Spinal cord (tissue), 10 donors: Measurements from ENCODE around the gene DNASE2B. TPM values are rescaled to one million over a fixed set of nuclear protein-coding genes. Genes with fewer than 3 reads are reported as not detected.

Experiments
- DNase-seq, 6 donors: peaks; one replicate each; pipeline versions ENCODE4 v3.0.0 to v3.0.0-alpha.2; 2013 to 2015; ENCODE audit warnings: low spot score in 6 of 6, low read depth in 4 of 6
- H3K27ac ChIP-seq: one replicate; pipeline ENCODE4 v1.5.1; 2013; ENCODE audit warnings: low read depth, low read length, control low read depth
- H3K27me3 ChIP-seq: one replicate; pipeline ENCODE4 v1.6.1; 2013; ENCODE audit warnings: low read length; ENCODE audit not compliant: control insufficient read depth, insufficient read depth
- H3K36me3 ChIP-seq: one replicate; pipeline ENCODE4 v1.6.1; 2013; ENCODE audit warnings: low read length; ENCODE audit not compliant: control insufficient read depth, insufficient read depth
- H3K4me1 ChIP-seq: one replicate; pipeline ENCODE4 v1.6.1; 2013; ENCODE audit warnings: low read length; ENCODE audit not compliant: control insufficient read depth, insufficient read depth
- H3K4me3 ChIP-seq: one replicate; pipeline ENCODE4 v1.5.1; 2013; ENCODE audit warnings: low read depth, low read length, control low read depth
- H3K9me3 ChIP-seq: one replicate; pipeline ENCODE4 v1.6.1; 2013; ENCODE audit warnings: low read length; ENCODE audit not compliant: control insufficient read depth, insufficient read depth
- WGBS: methylation state at CpG from one replicate; pipeline ENCODE4 v1.1.5; 2013; ENCODE audit warnings: missing lambda C conversion rate; ENCODE audit not compliant: insufficient coverage; 5-methylcytosine and 5-hydroxymethylcytosine counted together
- polyA plus RNA-seq, 2 donors: library from polyadenylated mRNA; unstranded; fragments of 120-200 nt; gene quantifications; one replicate each; pipeline ENCODE4 v1.2.1, GENCODE V29; 2013; ENCODE audit not compliant: insufficient read length in 2 of 2
- total RNA-seq, 2 donors: library from RNA; depleted of rRNA in 1 of 2; stranded (reverse); fragments of 120-200 nt in 1 of 2; fragments of >200 nt in 1 of 2; gene quantifications; one replicate each; pipeline versions ENCODE4 v1.2.3 to v1.2.4, GENCODE V29; 2013 to 2014
- donor health status: healthy.

DNASE2B gene
- total and polyA plus RNA-seq, 4 donors = 0.17 to 0.68 (median 0.22) TPM; not detected in 1

GRCh38 chr1:84370831-84371394 is 27.4 kb upstream of the DNASE2B start:
- Histone ChIP-seq H3K4me3 (no peak overlapping the region), H3K9me3 (no peaks in the 10 kb centered on the region), H3K36me3 (no peaks in the 10 kb centered on the region), H3K4me1 (no peaks in the 10 kb centered on the region), H3K27ac (no peak overlapping the region), H3K27me3 (no peaks in the 10 kb centered on the region)
- 61% methylated on average over 3 of the region's 4 CpGs for WGBS
- no peak for DNase-seq

- H3K27ac ChIP-seq = no peak overlapping the region
- no peak overlapping the region for H3K4me3 ChIP-seq
- no peaks in the 10 kb centered on the region for H3K4me1 ChIP-seq
- DNase-seq = no peak
- no peaks in the 10 kb centered on the region for H3K9me3 ChIP-seq
- no peaks in the 10 kb centered on the region for H3K36me3 ChIP-seq
- H3K27me3 ChIP-seq = no peaks in the 10 kb centered on the region
- WGBS = 0% methylated on average over 1 of the region's 2 CpGs
Observed at GRCh38 chr1:84373436-84374141, 24.7 kb upstream of the DNASE2B start.

- 78% methylated on average over 2 of the region's 5 CpGs for WGBS
- Histone ChIP-seq H3K36me3 (no peaks in the 10 kb centered on the region), H3K9me3 (no peaks in the 10 kb centered on the region), H3K27ac (no peak overlapping the region), H3K27me3 (no peaks in the 10 kb centered on the region), H3K4me1 (no peaks in the 10 kb centered on the region), H3K4me3 (no peak overlapping the region)
- DNase-seq = peak in 2 of 6 donors; percentile 22 to 68
Observed at GRCh38 chr1:84374991-84375696, 23.1 kb upstream of the DNASE2B start.

GRCh38 chr1:84376000-84376910 is 22.0 kb upstream of the DNASE2B start:
- no peak overlapping the region for H3K4me3 ChIP-seq
- H3K27ac ChIP-seq = no peak overlapping the region
- no peaks in the 10 kb centered on the region for H3K4me1 ChIP-seq
- no peaks in the 10 kb centered on the region for H3K36me3 ChIP-seq
- 90% methylated on average over 6 of the region's 7 CpGs for WGBS
- DNase-seq = no peak
- H3K27me3 ChIP-seq = no peaks in the 10 kb centered on the region
- H3K9me3 ChIP-seq = no peaks in the 10 kb centered on the region

GRCh38 chr1:84377480-84378095 is 20.7 kb upstream of the DNASE2B start:
- WGBS = 47% methylated on average over 2 of the region's 3 CpGs
- DNase-seq = peak in 1 of 6 donors; percentile 31
- Histone ChIP-seq H3K4me1 (no peaks in the 10 kb centered on the region), H3K27me3 (no peaks in the 10 kb centered on the region), H3K4me3 (no peak overlapping the region), H3K9me3 (no peaks in the 10 kb centered on the region), H3K27ac (no peak overlapping the region), H3K36me3 (no peaks in the 10 kb centered on the region)

- WGBS = 80% methylated on average over 3 of the region's 4 CpGs
- DNase-seq = no peak
- no peaks in the 10 kb centered on the region for H3K27me3 ChIP-seq
- H3K27ac ChIP-seq = no peak overlapping the region
- no peaks in the 10 kb centered on the region for H3K4me1 ChIP-seq
- H3K36me3 ChIP-seq = no peaks in the 10 kb centered on the region
- no peaks in the 10 kb centered on the region for H3K9me3 ChIP-seq
- no peak overlapping the region for H3K4me3 ChIP-seq
Observed at GRCh38 chr1:84379138-84379916, 19.0 kb upstream of the DNASE2B start.

- Histone ChIP-seq H3K27ac (no peak overlapping the region), H3K4me1 (no peaks in the 10 kb centered on the region), H3K4me3 (no peak overlapping the region), H3K9me3 (no peaks in the 10 kb centered on the region), H3K36me3 (no peaks in the 10 kb centered on the region), H3K27me3 (no peaks in the 10 kb centered on the region)
- no peak for DNase-seq
- no CpG with 5 or more reads among the region's 1 CpG for WGBS
Observed at GRCh38 chr1:84379917-84380180, 18.4 kb upstream of the DNASE2B start.

- H3K36me3 ChIP-seq = no peaks in the 10 kb centered on the region
- no peak overlapping the region for H3K27ac ChIP-seq
- H3K4me1 ChIP-seq = no peaks in the 10 kb centered on the region
- no peaks in the 10 kb centered on the region for H3K27me3 ChIP-seq
- no peak for DNase-seq
- 95% methylated on average over 2 of the region's 3 CpGs for WGBS
- no peaks in the 10 kb centered on the region for H3K9me3 ChIP-seq
- H3K4me3 ChIP-seq = no peak overlapping the region
Observed at GRCh38 chr1:84382127-84382526, 16.2 kb upstream of the DNASE2B start.
